Measurements from ENCODE around the gene FOXK2.

GRCh38 chr17:82595893-82596292, 76.4 kb downstream of the FOXK2 start:
- TF ChIP-seq ZNF274 (IDR thresholded peaks at IDR 0.05; ENCODE audit: low read depth, low read length) (no peak), YY1 (IDR thresholded peaks at IDR 0.05; ENCODE audit: insufficient read depth, insufficient read length) (no peak), SUZ12 (IDR thresholded peaks at IDR 0.05; ENCODE audit: extremely low read depth, insufficient read depth, insufficient read length) (no peak)
